Measurements from ENCODE around the gene ZNF423.

The ZNF423 gene

GRCh38 chr16:49659356-49659755 is 196.6 kb downstream of the ZNF423 start:
- DNase-seq: no peak

GRCh38 chr16:49658531-49658930 is 197.4 kb downstream of the ZNF423 start:
- no peak for DNase-seq

- no peak for DNase-seq
These were observed 198.0 kb downstream of the ZNF423 start for GRCh38 chr16:49657736-49658465.

GRCh38 chr16:49654425-49654824 is 201.5 kb downstream of the ZNF423 start:
- DNase-seq: no peak

DNA sequence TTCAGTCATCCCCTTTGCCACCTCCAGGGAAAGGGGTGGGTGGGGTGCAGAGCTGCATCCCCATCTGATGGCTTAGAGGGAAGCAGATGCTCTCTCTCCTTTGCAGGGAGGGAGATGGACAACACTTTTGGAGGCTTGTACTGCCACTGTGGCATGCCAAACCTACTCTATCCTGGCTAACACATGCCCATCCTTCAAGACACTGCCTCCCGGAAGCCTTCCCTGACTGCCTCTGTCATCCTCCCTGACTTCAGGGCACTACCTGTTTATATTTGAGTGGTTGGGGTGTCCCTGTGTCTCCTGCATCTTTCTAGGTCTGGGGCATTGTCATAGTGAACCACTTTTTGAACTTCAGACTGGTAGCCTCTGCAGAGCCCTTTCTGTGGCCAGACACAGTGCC is 202.3 kb downstream of the ZNF423 start:
- DNase-seq: no peak

GRCh38 chr16:49653173-49653570 is 202.7 kb downstream of the ZNF423 start:
- no peak for DNase-seq

GRCh38 chr16:49652456-49653172 is 203.3 kb downstream of the ZNF423 start:
- peak; percentile 46 for DNase-seq

- DNase-seq: no peak
These were observed 203.9 kb downstream of the ZNF423 start for GRCh38 chr16:49651996-49652395.

GRCh38 chr16:49651226-49651625 is 204.7 kb downstream of the ZNF423 start:
- DNase-seq: no peak

GRCh38 chr16:49650603-49651002 is 205.3 kb downstream of the ZNF423 start:
- DNase-seq: no peak

DNA sequence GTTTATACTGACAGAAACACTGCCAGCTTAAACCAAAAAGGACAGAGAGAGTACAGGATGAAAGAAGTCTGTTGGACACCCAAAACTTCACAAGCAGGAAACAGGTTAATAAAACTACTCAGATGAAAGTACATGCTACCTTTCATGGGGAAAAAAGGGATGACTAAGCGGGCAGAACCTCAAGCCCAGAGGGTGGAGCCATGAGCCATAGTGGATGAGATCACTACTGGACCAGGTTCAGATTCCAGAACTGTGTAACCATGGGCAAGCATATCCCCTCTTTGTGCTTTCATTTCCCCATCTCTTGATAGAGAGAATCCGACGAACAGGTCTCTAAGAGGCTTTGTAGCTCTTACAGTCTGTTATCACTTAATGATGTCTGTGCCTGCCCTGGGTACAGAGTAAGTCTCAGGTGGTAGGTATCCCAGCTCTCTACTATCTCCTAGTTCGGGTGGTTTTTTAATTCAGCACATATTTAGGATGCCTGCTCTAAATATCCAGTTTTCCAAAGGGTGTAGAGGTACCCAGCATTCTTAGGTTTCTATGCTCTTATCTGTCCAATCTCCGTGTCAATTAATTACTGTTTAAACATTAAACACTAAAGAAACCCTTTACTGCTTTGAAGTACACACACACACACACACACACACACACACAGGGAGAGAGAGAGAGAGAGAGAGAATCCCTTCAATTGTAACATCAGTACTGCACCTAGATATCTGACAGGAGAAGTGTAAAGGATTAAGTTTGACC is 206.7 kb downstream of the ZNF423 start:
- no peak for DNase-seq

DNA sequence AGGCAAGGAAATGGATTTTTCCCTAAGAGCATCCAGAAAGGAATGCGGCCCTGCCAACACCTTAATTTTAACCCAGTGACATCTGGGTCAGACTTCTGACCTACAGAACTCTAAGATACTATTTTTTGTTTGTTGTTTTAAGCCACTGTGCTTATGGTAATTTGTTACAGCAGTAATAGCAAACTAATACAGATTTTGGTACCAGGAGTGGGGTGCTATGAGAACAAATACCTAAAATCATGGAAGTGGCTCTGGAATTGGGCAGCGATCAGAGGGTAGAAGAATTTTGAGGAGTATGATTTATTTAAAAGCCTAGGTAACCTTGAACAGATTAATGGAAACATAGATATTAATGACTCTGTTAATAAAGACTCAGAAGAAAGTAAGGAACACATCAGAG is 208.2 kb downstream of the ZNF423 start:
- no peak for DNase-seq

GRCh38 chr16:49645263-49645662 is 210.6 kb downstream of the ZNF423 start:
- DNase-seq: no peak

DNA sequence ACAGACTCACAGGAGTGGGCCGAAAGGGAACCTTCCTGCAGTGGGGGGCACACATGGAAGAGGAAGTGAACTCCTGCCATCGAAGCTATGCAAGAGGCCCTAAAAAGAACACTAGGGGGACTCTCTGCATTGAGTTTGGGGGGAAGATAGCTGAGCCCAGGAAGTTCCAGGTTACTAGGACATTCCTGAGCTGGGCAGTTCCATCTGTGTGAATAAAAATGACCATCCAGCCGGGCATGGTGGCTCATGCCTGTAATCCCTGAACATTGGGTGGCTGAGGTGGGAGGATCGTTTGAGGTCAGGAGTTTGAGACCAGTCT is 211.8 kb downstream of the ZNF423 start:
- DNase-seq: no peak

DNA sequence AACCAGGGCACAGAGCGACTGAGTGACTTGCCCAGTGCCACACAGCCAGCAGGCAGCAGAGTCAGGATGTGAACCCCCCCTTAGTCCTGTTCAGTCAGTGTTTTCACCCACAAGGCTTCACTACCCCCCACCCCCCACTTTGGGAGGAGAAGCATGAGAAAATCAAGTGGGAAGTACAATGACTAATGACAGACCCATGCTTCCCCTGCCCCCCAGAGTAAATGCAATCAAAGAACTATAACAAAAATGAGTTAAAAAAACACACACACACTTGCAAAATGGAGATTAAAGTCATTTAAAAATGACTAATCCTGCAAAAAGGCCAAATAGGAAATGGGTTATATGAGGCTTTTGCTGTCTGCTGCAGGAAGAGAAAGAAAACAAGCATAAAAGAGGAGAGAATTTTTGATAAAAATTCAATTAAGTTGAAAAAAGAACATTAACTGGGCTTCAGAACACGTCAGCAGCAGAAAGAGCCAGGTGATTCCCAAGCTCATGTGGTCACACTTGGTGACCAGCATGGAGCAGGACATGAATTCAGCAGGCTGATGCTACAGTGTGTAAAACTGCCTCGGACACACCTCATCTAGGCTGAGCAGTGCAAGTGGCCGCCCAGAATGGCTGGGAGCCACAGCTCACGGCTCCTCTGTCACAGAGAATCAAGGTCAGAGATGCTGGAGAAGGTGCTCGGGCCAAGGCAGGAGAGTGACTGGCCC is 212.3 kb downstream of the ZNF423 start:
- no peak for DNase-seq

- DNase-seq: no peak
These were observed 214.7 kb downstream of the ZNF423 start for GRCh38 chr16:49641250-49641649.

DNA sequence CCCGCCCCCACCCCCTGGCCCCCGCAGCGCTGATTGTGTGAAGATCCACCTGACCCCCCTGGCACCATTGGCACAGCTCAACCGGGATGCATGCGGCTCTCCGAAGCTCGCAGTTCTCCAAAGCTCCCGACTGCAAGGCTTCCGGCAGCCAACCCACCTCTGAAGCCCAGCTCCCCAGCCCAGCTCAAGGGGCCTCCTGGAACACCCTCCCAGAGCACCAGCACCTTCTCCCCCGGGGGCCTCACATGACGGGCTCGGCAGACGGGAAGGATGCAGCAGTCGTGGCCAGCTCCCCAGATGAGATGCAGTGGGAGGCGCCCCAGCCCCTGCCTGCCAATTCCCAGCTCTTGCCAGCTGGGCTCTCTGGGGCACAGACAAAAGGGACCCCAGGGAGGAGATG is 215.3 kb downstream of the ZNF423 start:
- DNase-seq: peak; percentile 38

DNA sequence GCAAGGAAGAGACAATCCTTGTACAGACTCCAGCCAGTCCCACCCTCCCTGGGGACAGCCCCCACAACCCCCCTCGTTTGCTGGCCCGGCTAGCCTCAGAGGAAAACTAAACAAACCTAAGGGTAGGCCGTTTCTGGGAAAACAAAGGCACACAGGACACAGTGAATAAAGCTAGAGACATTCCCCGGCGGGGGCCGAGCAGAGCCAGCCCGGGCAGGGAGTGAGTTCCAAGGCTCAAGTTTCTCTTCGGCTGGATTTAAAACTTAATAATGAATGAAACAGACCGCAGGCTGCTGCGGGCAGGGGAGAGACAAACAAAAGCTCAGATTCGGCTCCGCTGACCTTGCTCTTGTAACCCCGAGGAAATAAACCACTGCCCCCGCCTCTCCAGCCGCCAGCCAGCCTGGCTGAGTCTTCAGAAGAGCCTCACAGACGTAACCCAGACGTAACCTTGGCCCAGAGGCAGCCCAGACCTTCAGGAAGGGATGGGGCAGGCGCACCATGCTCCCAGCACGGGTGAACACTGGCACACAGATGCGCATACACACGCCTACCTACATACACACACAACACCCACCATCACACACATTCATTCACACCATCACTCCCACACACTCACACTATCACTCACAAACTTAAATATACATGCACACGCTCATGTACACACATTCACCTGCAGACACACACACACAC is 216.0 kb downstream of the ZNF423 start:
- DNase-seq: no peak

DNA sequence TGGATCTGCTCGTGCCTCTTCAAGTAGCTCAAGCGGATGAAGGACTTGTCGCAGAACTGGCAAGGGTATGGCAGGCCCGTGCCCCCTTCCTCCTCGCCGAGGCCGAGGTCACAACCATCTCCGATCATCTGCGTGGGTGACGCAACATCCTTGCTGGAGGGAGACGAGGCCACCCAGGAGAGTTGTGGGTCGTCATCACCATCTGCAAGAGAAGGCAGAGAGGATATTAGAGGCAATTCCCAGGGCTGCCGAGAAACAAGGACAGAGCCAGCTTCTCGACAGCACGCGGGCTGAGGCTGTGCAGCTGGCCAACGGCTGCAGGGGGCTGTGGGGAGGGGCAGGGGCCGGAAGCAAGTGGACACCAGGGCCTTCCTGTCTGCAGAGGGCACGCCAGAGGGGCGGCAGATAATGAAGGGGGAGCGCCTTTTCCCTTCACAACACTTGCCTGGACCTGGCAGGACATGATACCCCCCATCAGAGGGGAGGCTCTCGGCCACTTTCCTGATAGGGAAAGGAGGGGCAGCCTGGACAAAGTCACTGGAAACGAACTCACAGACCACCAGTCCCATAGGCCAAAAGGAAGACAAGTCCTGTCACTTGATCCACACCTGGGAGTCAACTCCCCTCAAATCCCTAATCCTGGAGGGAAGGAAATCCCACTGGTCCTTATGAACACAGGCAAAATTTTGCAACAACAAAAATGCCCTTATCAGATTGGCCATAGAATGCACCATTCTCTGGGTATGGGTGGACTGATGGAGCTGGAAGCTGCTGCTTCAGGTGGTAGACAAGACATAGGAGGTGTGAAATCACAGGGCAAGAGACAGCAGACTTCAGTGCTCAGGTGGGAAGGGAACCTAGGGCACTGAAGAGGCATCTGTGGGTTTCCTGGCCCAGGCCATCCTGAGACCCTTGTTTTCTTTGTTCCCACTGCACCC is 217.0 kb downstream of the ZNF423 start:
- DNase-seq: no peak

DNA sequence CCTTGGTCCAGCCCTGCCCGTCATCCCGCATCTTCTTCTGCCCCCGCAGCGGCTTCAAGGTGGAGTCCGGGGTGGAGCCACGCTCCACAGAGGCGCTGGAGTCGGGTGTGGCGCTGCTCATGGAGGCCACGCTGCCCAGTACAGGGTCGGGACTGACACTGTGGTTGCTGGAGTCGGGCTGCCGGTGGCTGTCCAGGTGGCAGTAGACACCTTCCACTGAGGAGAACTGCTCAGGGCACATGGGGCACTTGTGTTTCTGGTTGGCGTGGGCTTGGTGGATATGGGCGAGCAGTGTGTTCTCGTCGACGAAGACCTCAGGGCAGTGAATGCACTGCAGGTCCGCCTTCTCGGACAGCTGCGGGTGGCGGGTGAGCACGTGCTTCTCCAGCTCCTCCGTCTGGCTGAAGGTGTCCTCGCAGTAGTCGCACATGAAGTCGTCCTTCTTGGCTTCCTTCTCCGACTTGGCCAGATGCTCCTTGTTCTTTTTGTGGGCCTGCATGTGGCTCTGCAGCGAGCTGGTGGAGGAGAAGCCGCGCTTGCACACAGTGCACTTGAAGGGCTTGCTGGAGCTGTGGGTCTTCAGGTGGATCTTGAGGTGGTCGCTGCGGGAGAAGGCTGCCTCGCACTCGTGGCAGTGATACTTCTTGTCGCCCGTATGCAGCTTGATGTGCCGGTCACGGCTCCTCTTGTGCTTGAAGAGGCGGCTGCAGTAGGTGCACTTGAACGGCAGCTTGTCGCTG is 217.8 kb downstream of the ZNF423 start:
- no peak for DNase-seq

- DNase-seq: no peak
These were observed 218.4 kb downstream of the ZNF423 start for GRCh38 chr16:49637511-49637910.

Measured in NCI-H2171 treated with DMSO at 0.1 percent for 48 hours (cell line).